WTC11 (cell line): ENCODE data around the gene PHC2.

ENCODE experiments used
- CTCF ChIP-seq: fragments of 200-600 bp; IDR thresholded peaks from 2 replicates; pipeline ENCODE4 v1.8.0; 2022; ENCODE audit warnings: antibody characterized with exemption
- E2F1 ChIP-seq: sonication (generic); formaldehyde crosslinking; IDR thresholded peaks from 2 replicates; pipeline ENCODE4 v1.8.0; 2022; ENCODE audit warnings: mild to moderate bottlenecking, missing genetic modification reagents
- ELF4 ChIP-seq: sonication (generic); formaldehyde crosslinking; IDR thresholded peaks from 2 replicates; pipeline ENCODE4 v1.8.1; 2022; ENCODE audit warnings: low read depth, mild to moderate bottlenecking, moderate library complexity, missing genetic modification reagents
- ETV6 ChIP-seq: sonication (generic); formaldehyde crosslinking; IDR thresholded peaks from 2 replicates; pipeline ENCODE4 v1.8.1; 2022; ENCODE audit warnings: mild to moderate bottlenecking, missing genetic modification reagents
- FOXP4 ChIP-seq: sonication (generic); formaldehyde crosslinking; IDR thresholded peaks from 2 replicates; pipeline ENCODE4 v1.8.0; 2022; ENCODE audit warnings: mild to moderate bottlenecking, missing genetic modification reagents
- IRF1 ChIP-seq: sonication (generic); formaldehyde crosslinking; IDR thresholded peaks from 2 replicates; pipeline ENCODE4 v1.8.0; 2023; ENCODE audit warnings: missing genetic modification reagents
- NR3C1 ChIP-seq: sonication (generic); formaldehyde crosslinking; conservative IDR thresholded peaks from 2 replicates; pipeline ENCODE4 v1.8.1; 2023; ENCODE audit warnings: low read depth, mild to moderate bottlenecking, missing genetic modification reagents
- PRDM15 ChIP-seq: sonication (generic); formaldehyde crosslinking; IDR thresholded peaks from 2 replicates; pipeline ENCODE4 v1.8.0; 2022; ENCODE audit warnings: missing genetic modification reagents
- ZNF121 ChIP-seq: sonication (generic); formaldehyde crosslinking; IDR thresholded peaks from 2 replicates; pipeline ENCODE4 v1.8.0; 2023; ENCODE audit warnings: missing genetic modification reagents
- ZNF263 ChIP-seq: sonication (generic); formaldehyde crosslinking; IDR thresholded peaks from 2 replicates; pipeline ENCODE4 v1.8.1; 2022; ENCODE audit warnings: low read depth, mild to moderate bottlenecking, moderate library complexity, missing genetic modification reagents
- ZNF512 ChIP-seq: sonication (generic); formaldehyde crosslinking; IDR thresholded peaks from 2 replicates; pipeline ENCODE4 v1.8.1; 2022; ENCODE audit warnings: missing genetic modification reagents, borderline replicate concordance

GRCh38 chr1:33408093-33408436 is 22.8 kb downstream of the PHC2 start:
- TF ChIP-seq CTCF, result no peak
- TF ChIP-seq NR3C1 (CRISPR knock-in tag), result no peak
- TF ChIP-seq IRF1, result no peak
- TF ChIP-seq PRDM15 (CRISPR knock-in tag), result no peak
- no peak for TF ChIP-seq FOXP4 (CRISPR knock-in tag)
- no peak for TF ChIP-seq E2F1 (CRISPR knock-in tag)
- TF ChIP-seq ZNF512, result no peak
- TF ChIP-seq ELF4 (CRISPR knock-in tag), result no peak
- TF ChIP-seq ETV6 (CRISPR knock-in tag), result no peak
- TF ChIP-seq ZNF263 (CRISPR knock-in tag), result no peak
- no peak for TF ChIP-seq ZNF121
